ENCODE results near the gene LIG1. TPM values are rescaled to one million over a fixed set of nuclear protein-coding genes. Genes with fewer than 3 reads are reported as not detected.

LIG1 gene
- total RNA-seq, 2 donors from 2014 or later, result 17.4 to 62.0 TPM

DNA sequence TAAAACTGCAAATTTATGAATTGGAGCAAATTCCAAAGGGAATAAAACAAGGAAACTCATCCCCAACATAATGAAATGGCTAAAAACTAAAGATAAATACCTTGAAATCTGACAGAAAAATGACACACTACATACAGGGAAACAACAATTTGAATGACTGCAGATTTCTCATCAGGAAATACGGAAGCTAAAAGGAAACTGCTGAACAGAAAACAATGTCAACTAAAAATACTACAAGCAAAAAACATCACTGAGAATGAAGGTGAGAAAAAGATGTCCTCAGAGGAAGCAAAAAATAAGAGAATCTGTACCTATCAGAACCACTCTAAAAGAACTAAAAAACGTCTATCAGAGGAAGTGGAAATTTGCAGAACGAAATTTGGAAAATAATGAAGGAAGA lies 39.9 kb upstream of the LIG1 start:
- intact Hi-C loops (cut with DNase I), result no loop called here
- Histone ChIP-seq H3K9me3 (no peaks in the 10 kb centered on the region), H3K27me3 (no peaks in the 10 kb centered on the region), H3K36me3 (replicated peaks in 1 of 2; ENCODE audit: insufficient read depth in 1 of 2, low read depth in 2 of 2) (peaks cover 0 to 2% of the 10 kb centered on the region in 2 donors), H3K4me1 (peaks cover under 1% of the 10 kb centered on the region), H3K27ac (no peak overlapping the region), H3K4me3 (no peak overlapping the region)
- 73 to 75% methylated on average over 3 of the region's 3 CpGs for WGBS, 2 donors
- DNase-seq (no peak), ATAC-seq (no peak)
- no peak for TF ChIP-seq POLR2A (IDR thresholded peaks at IDR 0.05)
- TF ChIP-seq, protein P1, sequence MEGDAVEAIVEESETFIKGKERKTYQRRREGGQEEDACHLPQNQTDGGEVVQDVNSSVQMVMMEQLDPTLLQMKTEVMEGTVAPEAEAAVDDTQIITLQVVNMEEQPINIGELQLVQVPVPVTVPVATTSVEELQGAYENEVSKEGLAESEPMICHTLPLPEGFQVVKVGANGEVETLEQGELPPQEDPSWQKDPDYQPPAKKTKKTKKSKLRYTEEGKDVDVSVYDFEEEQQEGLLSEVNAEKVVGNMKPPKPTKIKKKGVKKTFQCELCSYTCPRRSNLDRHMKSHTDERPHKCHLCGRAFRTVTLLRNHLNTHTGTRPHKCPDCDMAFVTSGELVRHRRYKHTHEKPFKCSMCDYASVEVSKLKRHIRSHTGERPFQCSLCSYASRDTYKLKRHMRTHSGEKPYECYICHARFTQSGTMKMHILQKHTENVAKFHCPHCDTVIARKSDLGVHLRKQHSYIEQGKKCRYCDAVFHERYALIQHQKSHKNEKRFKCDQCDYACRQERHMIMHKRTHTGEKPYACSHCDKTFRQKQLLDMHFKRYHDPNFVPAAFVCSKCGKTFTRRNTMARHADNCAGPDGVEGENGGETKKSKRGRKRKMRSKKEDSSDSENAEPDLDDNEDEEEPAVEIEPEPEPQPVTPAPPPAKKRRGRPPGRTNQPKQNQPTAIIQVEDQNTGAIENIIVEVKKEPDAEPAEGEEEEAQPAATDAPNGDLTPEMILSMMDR (IDR thresholded peaks at IDR 0.05), result no peak

DNA sequence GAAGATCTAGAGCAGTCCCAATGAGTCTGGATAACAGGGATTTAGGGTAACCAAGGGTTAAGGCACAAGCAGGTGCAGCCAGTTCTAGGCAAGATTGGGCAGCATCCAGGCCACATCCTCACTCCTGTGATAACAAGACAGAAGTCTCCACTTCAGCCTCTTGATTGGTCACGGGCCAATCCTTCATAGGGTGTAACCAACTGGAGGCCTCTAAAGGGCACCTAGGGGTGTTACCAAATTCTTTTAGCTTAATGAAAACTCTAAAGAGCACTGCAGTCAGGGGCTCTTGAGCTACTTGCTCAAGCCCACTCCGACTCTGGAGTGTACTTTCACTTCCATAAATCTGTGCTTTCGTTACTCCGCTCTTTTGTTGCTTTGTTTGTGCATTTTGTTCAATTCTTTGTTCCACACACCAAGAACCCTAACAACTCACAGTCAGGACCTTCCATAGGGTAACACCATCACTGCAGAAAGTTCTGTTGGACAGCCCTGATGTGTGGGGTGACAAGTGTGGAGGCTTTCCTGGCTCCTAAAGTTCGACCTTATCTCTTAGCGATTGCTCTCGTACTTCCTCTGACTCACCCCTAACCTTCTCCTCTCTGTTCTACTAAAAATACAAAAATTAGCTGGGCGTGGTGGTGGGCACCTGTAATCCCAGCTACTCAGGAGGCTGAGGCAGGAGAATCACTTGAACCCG lies 36.4 kb upstream of the LIG1 start:
- Histone ChIP-seq H3K4me3 (no peak overlapping the region), H3K27ac (no peak overlapping the region), H3K36me3 (replicated peaks in 1 of 2; ENCODE audit: insufficient read depth in 1 of 2, low read depth in 2 of 2) (peaks cover 0 to 2% of the 10 kb centered on the region in 2 donors), H3K27me3 (no peaks in the 10 kb centered on the region), H3K4me1 (peaks cover 17% of the 10 kb centered on the region), H3K9me3 (no peaks in the 10 kb centered on the region)
- intact Hi-C loops (cut with DNase I), result no loop called here
- no peak for ATAC-seq
- DNase-seq, result no peak
- TF ChIP-seq, protein P1 (IDR thresholded peaks at IDR 0.05), result no peak
- no peak for TF ChIP-seq POLR2A (IDR thresholded peaks at IDR 0.05)
- WGBS, 2 donors, result 83 to 85% methylated on average over 9 of the region's 9 CpGs

DNA sequence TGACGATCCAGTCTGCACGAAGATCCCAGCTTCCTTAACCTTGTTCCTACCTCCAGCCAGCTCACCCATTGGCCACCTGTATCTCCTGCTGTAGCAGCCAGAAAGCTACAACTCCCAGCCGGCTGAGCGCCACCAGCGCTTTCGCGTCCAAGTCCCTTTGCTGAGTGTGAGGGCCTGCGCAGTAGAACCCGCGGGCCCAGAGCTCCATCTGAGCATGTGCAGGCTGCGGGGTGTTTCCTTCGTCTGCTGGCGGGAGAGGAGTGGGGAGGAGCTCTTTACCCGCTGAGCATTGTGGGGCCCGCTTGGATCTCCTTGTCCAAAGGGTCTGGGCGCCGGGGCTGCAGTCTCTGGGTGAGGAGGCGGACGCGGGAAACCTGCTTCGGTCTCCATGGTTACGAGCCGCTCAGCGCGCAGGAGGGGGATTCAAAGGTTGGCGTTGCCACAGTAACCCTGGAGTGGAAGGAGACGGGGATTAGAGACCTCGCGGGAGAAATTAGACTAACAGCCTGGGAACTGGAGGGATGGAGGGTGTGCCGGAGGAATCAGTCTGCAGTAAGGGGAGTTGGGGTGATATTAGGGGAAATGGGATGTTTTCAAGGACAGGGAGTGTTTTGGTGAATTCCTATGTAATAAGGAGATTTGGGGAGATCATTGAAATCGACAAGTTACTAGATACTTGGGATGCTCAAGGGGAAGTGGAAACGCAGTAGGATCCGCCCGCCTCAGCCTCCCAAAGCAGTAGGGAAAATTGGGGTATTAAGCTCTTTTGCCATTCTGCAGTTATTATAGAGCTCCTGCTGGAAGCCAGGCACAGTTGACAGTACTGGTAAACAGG lies 33.9 kb upstream of the LIG1 start:
- peaks cover 17% of the 10 kb centered on the region for H3K4me1 ChIP-seq
- intact Hi-C loops (cut with DNase I), result no loop called here
- peak overlapping the region; percentile 46 to 49 for H3K4me3 ChIP-seq
- peak in 2 of 3 donors; percentile 60 to 73 for TF ChIP-seq POLR2A (IDR thresholded peaks at IDR 0.05)
- TF ChIP-seq, protein P1 (IDR thresholded peaks at IDR 0.05), result peak in 1 of 7 experiments; percentile 28
- ATAC-seq (peak; percentile 98), DNase-seq (peak; percentile 94 to 97 (median 96))
- WGBS, 2 donors, result 0% methylated on average over 22 to 34 of the region's 34 CpGs
- no peaks in the 10 kb centered on the region for H3K9me3 ChIP-seq
- peak overlapping the region; percentile 42 to 81 (median 62) for H3K27ac ChIP-seq
- H3K27me3 ChIP-seq, result no peaks in the 10 kb centered on the region
- no peaks in the 10 kb centered on the region for H3K36me3 ChIP-seq (replicated peaks in 1 of 2; ENCODE audit: insufficient read depth in 1 of 2, low read depth in 2 of 2)

DNA sequence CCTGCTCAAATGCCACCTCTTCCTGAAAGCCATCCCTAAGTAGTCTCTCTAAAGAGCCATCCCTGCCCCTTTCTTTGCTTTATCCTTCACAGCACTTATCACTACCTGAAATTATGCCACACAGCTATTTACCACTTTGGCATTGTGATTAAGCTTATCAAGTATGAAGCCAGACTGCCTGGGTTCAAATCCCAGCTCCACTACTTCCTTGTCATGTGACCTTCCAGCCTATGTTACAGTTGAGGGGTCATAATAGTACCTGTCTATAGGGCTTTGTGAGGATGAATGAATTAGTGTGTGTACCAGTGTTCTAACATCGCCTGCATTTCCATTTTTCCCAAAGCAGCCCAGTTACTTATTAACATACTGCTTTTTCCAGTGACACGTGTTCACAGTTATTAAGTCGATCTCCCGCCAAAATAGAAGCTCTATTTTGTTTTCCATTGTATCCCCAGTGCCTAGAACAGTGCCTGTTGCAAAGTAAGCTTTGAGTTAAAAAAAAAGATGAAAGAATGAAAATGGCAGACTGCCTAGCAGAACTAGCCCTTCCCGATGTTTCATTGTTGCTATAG lies 33.2 kb upstream of the LIG1 start:
- H3K27me3 ChIP-seq, result no peaks in the 10 kb centered on the region
- no peak overlapping the region for H3K4me3 ChIP-seq
- ATAC-seq (no peak), DNase-seq (no peak)
- no peaks in the 10 kb centered on the region for H3K9me3 ChIP-seq
- WGBS, 2 donors, result 1 to 2% methylated on average over 5 of the region's 5 CpGs
- intact Hi-C loops (cut with DNase I), result no loop called here
- H3K27ac ChIP-seq, result peak overlapping the region; percentile 42 to 81 (median 62)
- H3K4me1 ChIP-seq, result peaks cover 17% of the 10 kb centered on the region
- no peak for TF ChIP-seq POLR2A (IDR thresholded peaks at IDR 0.05)
- TF ChIP-seq, protein P1 (IDR thresholded peaks at IDR 0.05), result no peak
- H3K36me3 ChIP-seq (replicated peaks in 1 of 2; ENCODE audit: insufficient read depth in 1 of 2, low read depth in 2 of 2), result no peaks in the 10 kb centered on the region
